ENCODE measurements around the gene CNTNAP2. TPM values are rescaled to one million over a fixed set of nuclear protein-coding genes. Genes with fewer than 3 reads are reported as not detected.

The CNTNAP2 gene
- total and polyA plus RNA-seq, 2 donors (not counting 1 experiment from before 2014, with no cell fraction given) = not detected

DNA sequence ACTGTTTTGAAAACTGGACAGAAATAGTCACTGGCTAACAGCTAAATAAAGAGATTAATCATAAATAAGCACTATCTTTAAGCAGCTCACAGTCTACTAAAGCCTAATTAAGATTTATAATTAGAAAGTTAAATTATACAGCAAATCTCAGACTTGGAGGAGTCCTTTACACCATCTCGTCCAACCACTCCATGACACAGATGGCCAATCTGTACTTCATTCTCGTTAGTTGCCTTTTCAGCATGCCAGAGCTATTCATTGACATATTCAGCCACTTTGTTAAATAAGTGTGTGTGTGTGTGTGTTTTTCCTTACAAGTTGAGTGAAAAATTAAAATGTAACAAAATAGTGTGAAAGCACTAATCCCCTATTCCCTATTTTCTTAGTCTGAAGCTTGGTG is 1066.7 kb downstream of the CNTNAP2 start:
- H3K27me3 ChIP-seq (ENCODE audit: control insufficient read depth, insufficient read depth, low read length) = no peaks in the 10 kb centered on the region

DNA sequence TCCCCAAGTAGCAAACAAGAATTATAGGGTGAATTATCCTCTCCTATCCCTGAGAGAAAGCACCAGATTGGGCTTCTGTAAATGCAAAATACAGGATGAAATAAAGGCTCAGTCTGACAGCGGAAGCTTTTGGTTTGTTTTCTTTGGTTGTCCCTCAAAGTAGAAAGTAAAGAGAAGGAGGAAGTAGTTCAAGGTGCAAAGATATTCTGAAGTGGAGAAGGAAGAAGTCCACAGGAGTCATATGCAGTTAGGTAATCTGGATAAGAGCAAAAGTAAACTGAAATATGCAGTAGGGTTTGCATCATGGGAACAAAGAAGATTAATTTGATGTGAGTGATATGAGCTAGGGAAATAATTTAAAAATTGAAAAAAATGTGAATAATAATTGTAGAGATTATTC is 1071.9 kb downstream of the CNTNAP2 start:
- Histone ChIP-seq H3K4me2 (ENCODE audit: extremely low read depth, insufficient read depth, low read length) (no peak overlapping the region), H4K20me1 (ENCODE audit: control insufficient read depth, extremely low read depth, insufficient read depth, low read length) (no peaks in the 10 kb centered on the region), H3K9ac (ENCODE audit: insufficient read depth, low read length) (no peak overlapping the region), H3K27ac (ENCODE audit: insufficient read depth, low read length) (no peak overlapping the region), H3K4me1 (ENCODE audit: control insufficient read depth, extremely low read depth, insufficient read depth, low read length) (no peaks in the 10 kb centered on the region), H3K79me2 (ENCODE audit: control insufficient read depth, insufficient read depth, low read length) (no peaks in the 10 kb centered on the region), H2AFZ (ENCODE audit: low read length) (no peak overlapping the region), H3K9me3 (ENCODE audit: control insufficient read depth, insufficient read depth, low read depth, low read length) (no peaks in the 10 kb centered on the region), H3K36me3 (ENCODE audit: control insufficient read depth, insufficient read depth, low read length) (no peaks in the 10 kb centered on the region), H3K27me3 (ENCODE audit: control insufficient read depth, insufficient read depth, low read length) (no peaks in the 10 kb centered on the region), H3K4me3 (replicated peaks in 1 of 4; ENCODE audit: control extremely low read depth in 1 of 4, insufficient read depth in 1 of 4, low read depth in 3 of 4, low read length in 4 of 4) (no peak overlapping the region)
- DNase-seq (ENCODE audit: low read depth in 2 of 2) = no peak
- no peak for TF ChIP-seq EZH2 (IDR thresholded peaks at IDR 0.05; ENCODE audit: low read length, missing control alignments)
- TF ChIP-seq, protein P1, sequence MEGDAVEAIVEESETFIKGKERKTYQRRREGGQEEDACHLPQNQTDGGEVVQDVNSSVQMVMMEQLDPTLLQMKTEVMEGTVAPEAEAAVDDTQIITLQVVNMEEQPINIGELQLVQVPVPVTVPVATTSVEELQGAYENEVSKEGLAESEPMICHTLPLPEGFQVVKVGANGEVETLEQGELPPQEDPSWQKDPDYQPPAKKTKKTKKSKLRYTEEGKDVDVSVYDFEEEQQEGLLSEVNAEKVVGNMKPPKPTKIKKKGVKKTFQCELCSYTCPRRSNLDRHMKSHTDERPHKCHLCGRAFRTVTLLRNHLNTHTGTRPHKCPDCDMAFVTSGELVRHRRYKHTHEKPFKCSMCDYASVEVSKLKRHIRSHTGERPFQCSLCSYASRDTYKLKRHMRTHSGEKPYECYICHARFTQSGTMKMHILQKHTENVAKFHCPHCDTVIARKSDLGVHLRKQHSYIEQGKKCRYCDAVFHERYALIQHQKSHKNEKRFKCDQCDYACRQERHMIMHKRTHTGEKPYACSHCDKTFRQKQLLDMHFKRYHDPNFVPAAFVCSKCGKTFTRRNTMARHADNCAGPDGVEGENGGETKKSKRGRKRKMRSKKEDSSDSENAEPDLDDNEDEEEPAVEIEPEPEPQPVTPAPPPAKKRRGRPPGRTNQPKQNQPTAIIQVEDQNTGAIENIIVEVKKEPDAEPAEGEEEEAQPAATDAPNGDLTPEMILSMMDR (conservative IDR thresholded peaks at IDR 0.05 in 1 of 2, IDR thresholded peaks at IDR 0.05 in 1 of 2; ENCODE audit: low read depth in 1 of 2, low read length in 2 of 2) = no peak

More for the DNA sequence above, 1066.7 kb downstream of the CNTNAP2 start:
- H2AFZ ChIP-seq (ENCODE audit: low read length) = no peak overlapping the region
- no peak overlapping the region for H3K4me2 ChIP-seq (ENCODE audit: extremely low read depth, insufficient read depth, low read length)
- TF ChIP-seq EZH2 (IDR thresholded peaks at IDR 0.05; ENCODE audit: low read length, missing control alignments) = no peak
- TF ChIP-seq, protein P1 (conservative IDR thresholded peaks at IDR 0.05 in 1 of 2, IDR thresholded peaks at IDR 0.05 in 1 of 2; ENCODE audit: low read depth in 1 of 2, low read length in 2 of 2) = no peak
- no peaks in the 10 kb centered on the region for H3K4me1 ChIP-seq (ENCODE audit: control insufficient read depth, extremely low read depth, insufficient read depth, low read length)
- no peak for DNase-seq (ENCODE audit: low read depth in 2 of 2)
- H4K20me1 ChIP-seq (ENCODE audit: control insufficient read depth, extremely low read depth, insufficient read depth, low read length) = no peaks in the 10 kb centered on the region
- no peak overlapping the region for H3K4me3 ChIP-seq (replicated peaks in 1 of 4; ENCODE audit: control extremely low read depth in 1 of 4, insufficient read depth in 1 of 4, low read depth in 3 of 4, low read length in 4 of 4)
- no peak overlapping the region for H3K27ac ChIP-seq (ENCODE audit: insufficient read depth, low read length)
- no peaks in the 10 kb centered on the region for H3K79me2 ChIP-seq (ENCODE audit: control insufficient read depth, insufficient read depth, low read length)
- no peaks in the 10 kb centered on the region for H3K9me3 ChIP-seq (ENCODE audit: control insufficient read depth, insufficient read depth, low read depth, low read length)
- no peak overlapping the region for H3K9ac ChIP-seq (ENCODE audit: insufficient read depth, low read length)
- H3K36me3 ChIP-seq (ENCODE audit: control insufficient read depth, insufficient read depth, low read length) = no peaks in the 10 kb centered on the region

DNA sequence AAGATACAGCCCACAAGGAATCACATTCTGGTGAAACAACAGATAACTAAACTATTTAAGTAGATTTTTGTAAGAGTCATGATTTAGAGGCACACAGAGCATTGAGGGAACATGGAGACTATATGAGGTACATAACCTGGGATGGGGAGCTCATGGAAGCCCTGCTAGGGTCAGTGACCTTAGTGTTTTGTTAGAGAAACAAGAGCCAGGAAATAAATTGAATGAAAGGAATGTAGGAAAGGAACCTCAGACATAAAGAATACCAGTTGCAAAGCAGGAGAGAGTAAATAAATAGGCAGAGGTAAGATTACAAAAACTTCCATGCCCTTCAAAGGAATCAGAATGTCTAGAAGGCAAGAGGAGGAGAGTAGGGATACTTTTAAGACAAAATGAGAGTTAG is 1076.9 kb downstream of the CNTNAP2 start:
- H3K79me2 ChIP-seq (ENCODE audit: control insufficient read depth, insufficient read depth, low read length) = no peaks in the 10 kb centered on the region
- TF ChIP-seq, protein P1 (conservative IDR thresholded peaks at IDR 0.05 in 1 of 2, IDR thresholded peaks at IDR 0.05 in 1 of 2; ENCODE audit: low read depth in 1 of 2, low read length in 2 of 2) = no peak
- no peak for TF ChIP-seq EZH2 (IDR thresholded peaks at IDR 0.05; ENCODE audit: low read length, missing control alignments)
- H3K9me3 ChIP-seq (ENCODE audit: control insufficient read depth, insufficient read depth, low read depth, low read length) = no peaks in the 10 kb centered on the region
- no peak overlapping the region for H3K27ac ChIP-seq (ENCODE audit: insufficient read depth, low read length)
- no peak overlapping the region for H3K4me3 ChIP-seq (replicated peaks in 1 of 4; ENCODE audit: control extremely low read depth in 1 of 4, insufficient read depth in 1 of 4, low read depth in 3 of 4, low read length in 4 of 4)
- H2AFZ ChIP-seq (ENCODE audit: low read length) = no peak overlapping the region
- no peaks in the 10 kb centered on the region for H4K20me1 ChIP-seq (ENCODE audit: control insufficient read depth, extremely low read depth, insufficient read depth, low read length)
- no peak overlapping the region for H3K9ac ChIP-seq (ENCODE audit: insufficient read depth, low read length)
- H3K4me2 ChIP-seq (ENCODE audit: extremely low read depth, insufficient read depth, low read length) = no peak overlapping the region
- no peaks in the 10 kb centered on the region for H3K4me1 ChIP-seq (ENCODE audit: control insufficient read depth, extremely low read depth, insufficient read depth, low read length)
- H3K27me3 ChIP-seq (ENCODE audit: control insufficient read depth, insufficient read depth, low read length) = no peaks in the 10 kb centered on the region
- no peaks in the 10 kb centered on the region for H3K36me3 ChIP-seq (ENCODE audit: control insufficient read depth, insufficient read depth, low read length)
- DNase-seq (ENCODE audit: low read depth in 2 of 2) = no peak

Data from fibroblast of lung (primary cell).